GM03348 (cell line): Measurements from ENCODE around the gene ASL.
A peak's percentile ranks its signal among the peaks of the same experiment; 100 is the strongest.
"Not testable (repeated sequence)": the region's sequence is repeated elsewhere in the genome, so short reads cannot be mapped to it uniquely, and the experiment has no call there.

ENCODE experiments used
- DNase-seq: peaks from one replicate; pipeline ENCODE4 v3.0.0; 2012; ENCODE audit warnings: low spot score

ASL gene

GRCh38 chr7:66075590-66076461 is at the start of gene ASL:
TSS of gene ASL (plus strand) at chr7:66075819. CDS start at chr7:66076082, 263 bp downstream.
- DNase-seq = peak; percentile 100

- not testable (repeated sequence) for DNase-seq
These were observed 47.3 kb upstream of the ASL start for GRCh38 chr7:66028342-66028741.

- DNase-seq = no peak
These were observed 41.9 kb upstream of the ASL start for GRCh38 chr7:66033471-66034385.

- not testable (repeated sequence) for DNase-seq
These were observed 41.1 kb upstream of the ASL start for GRCh38 chr7:66034436-66035010.

GRCh38 chr7:66036382-66036781 is 39.2 kb upstream of the ASL start:
- DNase-seq = no peak

GRCh38 chr7:66036788-66037187 is 38.8 kb upstream of the ASL start:
- no peak for DNase-seq

GRCh38 chr7:66039094-66039670 is 36.4 kb upstream of the ASL start:
- no peak for DNase-seq

- peak; percentile 57 for DNase-seq
These were observed 31.7 kb upstream of the ASL start for GRCh38 chr7:66043681-66044497.

- DNase-seq = not testable (repeated sequence)
These were observed 31.1 kb upstream of the ASL start for GRCh38 chr7:66044498-66044854.

- DNase-seq = peak; percentile 80
These were observed 28.2 kb upstream of the ASL start for GRCh38 chr7:66047426-66047825.

GRCh38 chr7:66049886-66050285 is 25.7 kb upstream of the ASL start:
- not testable (repeated sequence) for DNase-seq

GRCh38 chr7:66050337-66050957 is 25.2 kb upstream of the ASL start:
- DNase-seq = no peak

GRCh38 chr7:66050990-66051448 is 24.6 kb upstream of the ASL start:
- peak; percentile 78 for DNase-seq

GRCh38 chr7:66052447-66052846 is 23.2 kb upstream of the ASL start:
- no peak for DNase-seq

- DNase-seq = no peak
These were observed 21.6 kb upstream of the ASL start for GRCh38 chr7:66054063-66054462.

GRCh38 chr7:66055321-66055956 is 20.2 kb upstream of the ASL start:
- DNase-seq = no peak

GRCh38 chr7:66060796-66061195 is 14.8 kb upstream of the ASL start:
- no peak for DNase-seq

- DNase-seq = no peak
These were observed 5.9 kb upstream of the ASL start for GRCh38 chr7:66069732-66070131.

- no peak for DNase-seq
These were observed 5.4 kb upstream of the ASL start for GRCh38 chr7:66070222-66070621.

GRCh38 chr7:66072208-66072607 is 3.4 kb upstream of the ASL start:
- not testable (repeated sequence) for DNase-seq
